Activated CD4-positive, alpha-beta T cell treated with anti-CD3 and anti-CD28 coated beads, Interleukin-2, amount 50 U/mL, for 1 hour (primary cell): ENCODE measurements around the gene E2F7.

Experiments used
- DNase-seq: peaks from one replicate; pipeline ENCODE4 v3.0.0-alpha.2; 2020

E2F7 gene

GRCh38 chr12:77062396-77062795 is 3.0 kb downstream of the E2F7 start:
- no peak for DNase-seq

- no peak for DNase-seq
These were observed 4.5 kb downstream of the E2F7 start for GRCh38 chr12:77060883-77061240.

- DNase-seq: no peak
These were observed 5.1 kb downstream of the E2F7 start for GRCh38 chr12:77060136-77060882.

- no peak for DNase-seq
These were observed 6.6 kb downstream of the E2F7 start for GRCh38 chr12:77058740-77059139.

- no peak for DNase-seq
These were observed 10.5 kb downstream of the E2F7 start for GRCh38 chr12:77054851-77055250.

- DNase-seq: no peak
These were observed 12.1 kb downstream of the E2F7 start for GRCh38 chr12:77053259-77053658.

GRCh38 chr12:77049767-77050353 is 15.5 kb downstream of the E2F7 start:
- no peak for DNase-seq

GRCh38 chr12:77047341-77048109 is 17.8 kb downstream of the E2F7 start:
- DNase-seq: no peak

- DNase-seq: no peak
These were observed 18.9 kb downstream of the E2F7 start for GRCh38 chr12:77046468-77046867.

GRCh38 chr12:77045183-77045582 is 20.2 kb downstream of the E2F7 start:
- DNase-seq: no peak

- DNase-seq: no peak
These were observed 20.6 kb downstream of the E2F7 start for GRCh38 chr12:77044721-77045120.

- no peak for DNase-seq
These were observed 22.5 kb downstream of the E2F7 start for GRCh38 chr12:77042833-77043232.

GRCh38 chr12:77040231-77040630 is 25.1 kb downstream of the E2F7 start:
- DNase-seq: no peak

- no peak for DNase-seq
These were observed 30.1 kb downstream of the E2F7 start for GRCh38 chr12:77035226-77035625.

- no peak for DNase-seq
These were observed 31.5 kb downstream of the E2F7 start for GRCh38 chr12:77033658-77034536.

- no peak for DNase-seq
These were observed 33.0 kb downstream of the E2F7 start for GRCh38 chr12:77032406-77032805.

GRCh38 chr12:77031745-77032144 is 33.6 kb downstream of the E2F7 start:
- no peak for DNase-seq

GRCh38 chr12:77025782-77026314 is 39.5 kb downstream of the E2F7 start:
- no peak for DNase-seq

GRCh38 chr12:77023501-77023900 is 41.9 kb downstream of the E2F7 start:
- DNase-seq: no peak

GRCh38 chr12:77019920-77020319 is 45.4 kb downstream of the E2F7 start:
- no peak for DNase-seq

- DNase-seq: no peak
These were observed 48.8 kb downstream of the E2F7 start for GRCh38 chr12:77016606-77017005.

GRCh38 chr12:77013091-77013490 is 52.3 kb downstream of the E2F7 start:
- no peak for DNase-seq
